HG02571 (cell line): ENCODE results near the gene GSG1L.

ENCODE experiments used
- ATAC-seq: cut with Tn5 transposase; IDR thresholded peaks from one replicate; pipeline ENCODE4 v1.9.1; 2021; ENCODE audit warnings: mild to moderate bottlenecking, moderate library complexity; ENCODE audit not compliant: unreplicated experiment

The GSG1L gene

GRCh38 chr16:27860091-27860490 is 203.4 kb downstream of the GSG1L start:
- ATAC-seq = no peak

DNA sequence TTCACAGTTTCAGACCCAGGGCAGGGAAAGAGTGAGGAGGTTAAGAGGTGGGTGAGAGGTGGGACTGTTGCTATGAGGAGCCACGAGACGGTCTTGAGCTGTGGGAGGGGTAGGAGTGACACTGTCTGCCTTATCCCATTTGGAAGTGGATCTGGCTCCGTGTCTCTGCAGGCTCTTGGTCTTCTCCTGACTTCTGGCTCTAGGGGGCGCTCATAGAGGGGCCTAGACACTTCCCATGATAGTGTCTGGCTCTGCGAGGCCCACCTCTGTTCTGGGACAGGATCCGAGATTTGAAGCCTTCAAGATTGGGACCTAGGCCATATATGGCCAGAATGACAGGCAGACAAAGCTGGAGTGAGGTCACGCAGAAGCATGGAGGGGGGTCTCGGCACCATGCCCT is 204.5 kb downstream of the GSG1L start:
- no peak for ATAC-seq

GRCh38 chr16:27853651-27854050 is 209.9 kb downstream of the GSG1L start:
- no peak for ATAC-seq

- no peak for ATAC-seq
Measured at GRCh38 chr16:27853101-27853500, 210.4 kb downstream of the GSG1L start.

DNA sequence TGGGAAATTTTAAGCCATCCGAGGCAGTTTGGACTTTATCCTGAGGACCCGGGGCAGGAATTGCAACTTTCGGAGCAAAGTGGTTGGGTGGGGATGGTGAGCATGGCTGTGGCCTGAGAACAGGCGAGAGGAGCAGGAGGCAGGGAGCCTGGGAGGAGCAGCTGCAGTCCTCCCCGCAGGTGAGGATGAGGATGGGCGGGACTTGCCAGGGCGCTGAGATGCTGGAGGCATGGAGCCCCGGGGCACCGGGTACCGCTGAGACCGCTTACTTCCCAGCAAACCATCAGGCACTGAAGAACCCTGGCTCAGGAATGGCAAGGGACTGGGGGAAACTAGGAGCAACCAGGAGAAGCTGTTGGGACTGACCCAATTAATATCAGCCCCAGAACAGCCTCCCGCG is 210.8 kb downstream of the GSG1L start:
- no peak for ATAC-seq

GRCh38 chr16:27852116-27852515 is 211.4 kb downstream of the GSG1L start:
- no peak for ATAC-seq

DNA sequence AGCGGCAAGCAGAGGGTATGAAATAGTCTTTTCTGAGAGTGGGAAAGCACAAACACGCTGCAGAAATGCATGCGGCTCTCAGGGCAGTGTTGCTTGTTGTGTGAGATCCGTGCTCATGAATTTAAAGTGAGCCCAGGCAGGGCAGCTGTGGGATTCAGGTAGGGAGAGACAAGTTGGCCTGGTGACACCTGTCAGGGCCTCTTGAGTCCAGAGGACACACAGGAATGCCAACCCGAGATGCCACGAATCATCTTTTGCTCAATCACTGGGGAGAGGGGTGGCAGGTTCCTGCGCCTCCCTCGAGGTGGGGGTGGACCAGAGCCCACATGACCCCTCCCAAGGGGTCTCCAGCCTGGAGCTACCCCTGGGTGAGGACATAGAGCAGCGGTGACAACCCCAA is 211.9 kb downstream of the GSG1L start:
- ATAC-seq = no peak

- no peak for ATAC-seq
Measured at GRCh38 chr16:27849621-27850020, 213.9 kb downstream of the GSG1L start.

DNA sequence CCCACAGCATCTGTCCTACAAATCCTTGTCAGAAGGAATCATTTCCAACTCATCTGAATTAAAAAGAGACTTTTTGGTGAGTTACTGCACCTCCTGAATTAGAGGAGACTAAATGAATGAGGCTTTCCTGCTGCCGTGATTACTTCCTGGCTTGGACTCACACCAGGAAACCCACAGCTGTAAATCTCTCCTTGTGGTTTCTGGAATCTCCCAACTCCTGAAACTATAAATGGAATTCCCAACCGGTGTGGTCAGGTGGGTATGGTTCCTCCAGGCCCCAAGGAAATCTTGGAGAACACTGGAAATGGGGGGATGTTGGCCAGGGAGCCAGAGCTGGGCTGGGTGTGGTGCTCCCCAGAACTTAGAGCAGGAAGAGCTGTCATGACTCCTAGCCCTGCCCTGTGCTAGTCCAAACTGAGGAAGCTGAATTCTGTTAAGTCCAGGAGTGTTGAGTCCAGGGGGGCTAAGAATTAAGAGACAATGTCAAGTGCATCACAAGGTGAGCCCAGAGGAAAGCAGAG is 216.4 kb downstream of the GSG1L start:
- ATAC-seq = no peak

GRCh38 chr16:27844826-27845225 is 218.7 kb downstream of the GSG1L start:
- ATAC-seq = no peak

DNA sequence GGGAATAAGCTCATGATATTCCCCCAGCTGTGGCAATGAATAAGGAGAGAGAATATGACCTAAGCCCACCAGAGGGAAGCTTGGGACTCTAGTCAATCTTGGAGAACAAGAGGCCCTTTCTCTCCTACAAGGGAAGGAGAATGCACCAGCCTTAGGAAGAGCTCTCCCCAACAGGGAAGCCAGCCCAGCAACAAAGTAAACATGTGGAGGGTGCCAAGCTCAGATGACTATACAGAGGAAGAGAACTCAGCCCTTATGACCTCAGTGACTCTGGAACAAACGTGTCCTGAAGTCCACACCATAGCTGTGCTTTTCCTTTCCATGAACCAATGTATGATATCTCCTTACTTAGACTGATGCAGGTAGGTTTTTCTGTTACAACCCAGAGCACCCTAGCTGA is 219.7 kb downstream of the GSG1L start:
- ATAC-seq = no peak

- no peak for ATAC-seq
Measured at GRCh38 chr16:27841911-27842310, 221.6 kb downstream of the GSG1L start.

GRCh38 chr16:27841061-27841801 is 222.3 kb downstream of the GSG1L start:
- ATAC-seq = no peak

GRCh38 chr16:27840311-27841060 is 223.0 kb downstream of the GSG1L start:
- ATAC-seq = no peak

GRCh38 chr16:27839419-27839818 is 224.1 kb downstream of the GSG1L start:
- ATAC-seq = no peak

DNA sequence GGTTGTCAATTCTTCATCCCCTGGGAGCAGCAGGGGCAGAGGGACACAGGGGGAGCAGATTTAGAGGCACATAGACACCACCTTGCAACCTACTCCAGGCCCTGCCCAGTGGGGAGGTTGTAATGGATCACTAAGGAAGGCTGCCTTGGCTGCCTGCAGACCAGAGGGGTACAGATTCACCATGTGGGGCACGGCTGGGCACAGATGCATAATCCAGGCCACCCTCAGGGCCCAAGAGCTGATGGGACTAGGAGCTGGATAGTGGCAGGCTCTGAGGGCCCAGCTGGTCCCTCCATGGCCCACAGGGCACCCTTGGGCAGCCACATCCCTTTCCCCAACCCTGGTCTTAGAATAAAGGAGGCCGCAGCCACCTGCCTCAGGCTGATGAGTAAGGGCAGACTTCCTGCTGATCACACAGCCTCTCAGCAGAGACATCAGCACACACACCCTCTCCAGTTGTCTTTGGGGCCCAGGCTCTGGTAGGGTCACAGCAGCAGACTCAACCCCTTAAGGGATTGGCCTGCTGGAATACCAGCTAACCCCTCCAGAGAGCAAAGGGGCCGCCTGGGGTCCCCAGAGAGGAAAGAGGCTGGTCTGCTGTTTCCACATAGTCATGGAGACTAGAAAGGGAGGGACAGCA is 224.9 kb downstream of the GSG1L start:
- ATAC-seq = no peak

DNA sequence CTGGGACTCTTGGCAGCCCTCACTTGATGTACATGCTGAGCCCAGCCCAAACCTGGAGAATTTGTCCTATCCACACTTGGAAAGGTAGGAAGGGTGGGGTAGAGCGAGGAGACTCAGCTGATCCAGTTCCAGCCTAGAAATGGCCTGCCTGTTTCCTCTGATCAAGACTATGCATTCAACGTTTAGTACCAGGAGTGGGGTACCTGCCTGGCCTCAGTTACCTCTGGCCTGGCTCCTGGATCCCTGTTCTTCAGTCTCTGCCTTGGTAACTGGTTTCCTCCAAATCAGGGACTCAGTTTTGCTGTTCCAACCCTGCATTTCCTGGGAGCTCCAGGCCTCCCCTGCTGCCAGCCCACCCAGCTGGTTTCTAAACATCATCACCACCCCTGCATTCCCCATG is 233.5 kb downstream of the GSG1L start:
- no peak for ATAC-seq

GRCh38 chr16:27828671-27829070 is 234.8 kb downstream of the GSG1L start:
- no peak for ATAC-seq

GRCh38 chr16:27827765-27828164 is 235.7 kb downstream of the GSG1L start:
- no peak for ATAC-seq

DNA sequence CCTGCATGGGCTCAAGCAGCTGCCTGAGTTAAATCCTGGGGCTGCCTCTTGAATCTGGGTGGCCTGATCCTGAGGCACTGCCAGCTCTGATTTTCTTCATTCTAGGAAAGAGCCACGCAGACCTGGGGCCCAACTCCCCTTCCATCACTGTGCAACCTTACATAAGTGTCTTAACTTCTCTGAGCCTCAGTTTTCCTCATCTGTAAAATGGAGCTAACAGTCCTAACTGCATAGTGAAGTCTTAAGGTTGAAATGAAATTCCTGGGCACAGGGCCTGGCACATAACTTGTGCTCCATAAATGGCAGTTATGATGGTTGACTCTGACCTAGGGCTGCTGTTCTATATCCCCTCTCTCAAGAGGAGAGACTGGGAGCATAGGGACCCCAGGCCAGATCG is 236.6 kb downstream of the GSG1L start:
- ATAC-seq = no peak

DNA sequence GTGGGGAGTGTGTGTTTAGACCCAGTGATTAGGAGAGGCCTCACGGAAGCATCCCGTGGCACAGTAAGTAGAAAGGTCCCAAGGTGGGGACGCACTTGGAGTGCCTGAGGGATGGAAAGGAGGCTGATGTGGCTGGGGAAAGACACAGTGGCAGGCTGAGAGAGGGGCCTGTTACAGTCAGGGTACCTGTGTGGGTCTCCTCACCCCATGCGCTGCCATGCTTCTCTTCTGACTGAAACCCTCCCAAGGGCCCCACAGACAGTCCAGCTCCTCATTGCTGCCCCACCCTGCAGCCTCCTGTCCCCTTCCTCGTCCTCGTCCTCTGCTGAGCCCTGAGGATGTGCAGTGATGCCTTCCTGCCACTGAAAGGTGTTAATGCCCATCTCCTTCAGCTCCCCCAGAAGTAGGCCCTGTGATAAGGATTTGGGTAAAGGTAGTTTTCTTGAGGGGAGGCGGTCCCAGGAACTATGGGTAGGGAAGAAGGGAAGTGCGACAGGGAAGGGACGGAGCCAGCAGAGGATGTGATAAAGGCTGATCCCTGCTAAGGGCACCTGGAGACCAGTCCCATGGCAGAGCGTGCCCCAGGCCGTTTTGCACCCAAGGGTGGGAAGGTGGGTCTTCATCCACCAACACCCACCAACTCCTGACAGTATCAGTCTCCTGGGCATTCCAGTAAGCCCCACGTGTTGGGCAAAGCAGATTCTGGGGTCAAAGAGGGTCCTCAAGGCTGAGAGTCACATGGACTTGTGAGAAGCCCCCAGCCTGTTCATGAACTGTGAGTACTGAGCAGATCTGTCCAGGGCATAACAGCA is 237.2 kb downstream of the GSG1L start:
- no peak for ATAC-seq
